IMR-90 (cell line): ENCODE measurements around the gene HOXB7. TPM values are rescaled to one million over a fixed set of nuclear protein-coding genes. Genes with fewer than 3 reads are reported as not detected.

ENCODE experiments used
- ATAC-seq: fragments of 200-7000 bp; cut with Tn5 transposase; 2 replicates; pipeline ENCODE4 v1.9.1; 2020; ENCODE audit warnings: low read depth, mild to moderate bottlenecking, moderate library complexity
- BruUV-seq: library from RNA; stranded (reverse); fragments of 400-500 nt; replicated peaks from 2 replicates; lab custom pipeline; 2021; lab: Mats Ljungman, UMichigan
- CTCF ChIA-PET: fragments of 300-600 bp; formaldehyde crosslinking; extraction: SDS; loops from one replicate; lab custom pipeline; 2021; ENCODE audit warnings: antibody characterized with exemption; lab: Yijun Ruan, JAX
- POLR2A ChIA-PET: fragments of 300-600 bp; sonication (Branson Sonifier 250); formaldehyde crosslinking; loops from one replicate; lab custom pipeline; 2022; ENCODE audit warnings: antibody characterized with exemption; ENCODE audit not compliant: unreplicated experiment; lab: Charles Lee
- DNase-seq: peaks from one replicate; pipeline ENCODE4 v3.0.0; 2013
- H2AFZ ChIP-seq: replicated peaks from 2 replicates; pipeline ENCODE3; 2013; ENCODE audit warnings: low read length, mild to moderate bottlenecking; ENCODE audit not compliant: poor library complexity
- H2AK5ac ChIP-seq: 2 replicates; pipeline ENCODE4 v1.6.1; 2013; ENCODE audit warnings: low read depth, low read length, inconsistent platforms
- H2AK9ac ChIP-seq: replicated peaks from 2 replicates; pipeline ENCODE3; 2013; ENCODE audit warnings: mild to moderate bottlenecking, low read depth, low read length, moderate library complexity; ENCODE audit not compliant: poor library complexity
- H2BK120ac ChIP-seq: 2 replicates; pipeline ENCODE4 v1.6.1; 2013; ENCODE audit warnings: low read depth, low read length, inconsistent platforms
- H2BK15ac ChIP-seq: 3 replicates; pipeline ENCODE4 v1.6.1; 2013; ENCODE audit warnings: low read depth, low read length, inconsistent platforms
- H2BK20ac ChIP-seq: 2 replicates; pipeline ENCODE4 v1.6.1; 2013; ENCODE audit warnings: low read depth, mild to moderate bottlenecking, inconsistent platforms, low read length, moderate library complexity
- H2BK5ac ChIP-seq: 2 replicates; pipeline ENCODE4 v1.6.1; 2013; ENCODE audit warnings: mild to moderate bottlenecking, low read depth, low read length, inconsistent platforms; ENCODE audit not compliant: poor library complexity, severe bottlenecking
- H3K14ac ChIP-seq: replicated peaks from 2 replicates; pipeline ENCODE4 v1.6.1; 2013; ENCODE audit warnings: low read depth, low read length, inconsistent platforms
- H3K18ac ChIP-seq: 2 replicates; pipeline ENCODE4 v1.6.1; 2013; ENCODE audit warnings: low read depth, low read length, control low read depth
- H3K23ac ChIP-seq: 2 replicates; pipeline ENCODE4 v1.6.1; 2013; ENCODE audit warnings: low read depth, low read length, inconsistent platforms
- H3K27ac ChIP-seq: 2 replicates; pipeline ENCODE4 v1.5.1; 2013; ENCODE audit warnings: mild to moderate bottlenecking, control low read depth, low read length; ENCODE audit not compliant: insufficient read depth
- H3K27me3 ChIP-seq: 2 replicates; pipeline ENCODE4 v1.6.1; 2013; ENCODE audit warnings: low read length; ENCODE audit not compliant: control insufficient read depth, insufficient read depth
- H3K36me3 ChIP-seq: 2 replicates; pipeline ENCODE4 v1.6.1; 2013; ENCODE audit warnings: low read length, mixed read lengths; ENCODE audit not compliant: control insufficient read depth, insufficient read depth
- H3K4ac ChIP-seq: 2 replicates; pipeline ENCODE4 v1.6.1; 2013; ENCODE audit warnings: low read depth, low read length, inconsistent platforms
- H3K4me1 ChIP-seq: 2 replicates; pipeline ENCODE4 v1.6.1; 2013; ENCODE audit warnings: low read length, mixed read lengths; ENCODE audit not compliant: control insufficient read depth, insufficient read depth
- H3K4me2 ChIP-seq: 2 replicates; pipeline ENCODE4 v1.6.1; 2013; ENCODE audit warnings: low read depth, mild to moderate bottlenecking, control low read depth, low read length, moderate library complexity
- H3K4me3 ChIP-seq: 2 replicates; pipeline ENCODE4 v1.5.1; 2013; ENCODE audit warnings: low read depth, mild to moderate bottlenecking, control low read depth, low read length, moderate library complexity; ENCODE audit not compliant: insufficient read depth
- H3K56ac ChIP-seq: 2 replicates; pipeline ENCODE4 v1.6.1; 2013; ENCODE audit warnings: low read length, inconsistent platforms; ENCODE audit not compliant: insufficient read depth; ENCODE audit errors: extremely low read depth
- H3K79me1 ChIP-seq, 2 experiments: 2 replicates each; pipeline ENCODE4 v1.6.1; 2013; ENCODE audit warnings: low read length in 2 of 2, inconsistent platforms in 1 of 2, low read depth in 1 of 2
- H3K9ac ChIP-seq: 2 replicates; pipeline ENCODE4 v1.6.1; 2013; ENCODE audit warnings: low read depth, low read length, control low read depth
- H3K9me1 ChIP-seq: 2 replicates; pipeline ENCODE4 v1.6.1; 2013; ENCODE audit warnings: low read length, inconsistent platforms; ENCODE audit not compliant: insufficient read depth
- H3K9me3 ChIP-seq: 2 replicates; pipeline ENCODE4 v1.6.1; 2013; ENCODE audit warnings: low read length; ENCODE audit not compliant: control insufficient read depth, insufficient read depth
- H4K20me1 ChIP-seq: 2 replicates; pipeline ENCODE4 v1.6.1; 2013; ENCODE audit warnings: low read length, inconsistent platforms; ENCODE audit not compliant: insufficient read depth
- H4K5ac ChIP-seq: 2 replicates; pipeline ENCODE4 v1.6.1; 2013; ENCODE audit warnings: mild to moderate bottlenecking, low read depth, low read length, control low read depth
- H4K8ac ChIP-seq, 2 experiments: 2 replicates each; pipeline ENCODE4 v1.6.1; 2013; ENCODE audit warnings: low read depth in 2 of 2, low read length in 2 of 2, control low read depth in 1 of 2, inconsistent platforms in 1 of 2
- H4K91ac ChIP-seq: 2 replicates; pipeline ENCODE4 v1.6.1; 2013; ENCODE audit warnings: low read depth, low read length, inconsistent platforms; ENCODE audit not compliant: insufficient read depth
- BHLHE40 ChIP-seq: fragments of 150-350 bp; IDR thresholded peaks from 2 replicates; pipeline ENCODE4 v1.6.1; 2016; ENCODE audit warnings: mild to moderate bottlenecking, low read depth, low read length
- CEBPB ChIP-seq: IDR thresholded peaks from 2 replicates; pipeline ENCODE4 v1.6.1; 2012; ENCODE audit warnings: low read depth, low read length, improper control_type of control experiment
- CHD1 ChIP-seq: IDR thresholded peaks from 2 replicates; pipeline ENCODE4 v1.6.1; 2012; ENCODE audit warnings: low read depth, low read length, improper control_type of control experiment
- CTCF ChIP-seq: conservative IDR thresholded peaks from 2 replicates; pipeline ENCODE4 v1.5.1; 2012; ENCODE audit warnings: mild to moderate bottlenecking, low read depth, low read length, improper control_type of control experiment
- ELK1 ChIP-seq: fragments of 150-350 bp; IDR thresholded peaks from 2 replicates; pipeline ENCODE4 v1.6.1; 2016; ENCODE audit warnings: low read depth, mild to moderate bottlenecking, low read length, moderate library complexity, borderline replicate concordance
- FOS ChIP-seq: fragments of 150-350 bp; IDR thresholded peaks from 2 replicates; pipeline ENCODE4 v1.6.1; 2016; ENCODE audit warnings: low read depth, low read length
- MAFK ChIP-seq: IDR thresholded peaks from 2 replicates; pipeline ENCODE4 v1.6.1; 2012; ENCODE audit warnings: low read depth, low read length, improper control_type of control experiment
- MAZ ChIP-seq: IDR thresholded peaks from 2 replicates; pipeline ENCODE4 v1.6.1; 2012; ENCODE audit warnings: low read depth, mild to moderate bottlenecking, low read length, improper control_type of control experiment, moderate library complexity, borderline replicate concordance
- MXI1 ChIP-seq: IDR thresholded peaks from 2 replicates; pipeline ENCODE4 v1.6.1; 2012; ENCODE audit warnings: low read depth, mild to moderate bottlenecking, low read length, moderate library complexity, borderline replicate concordance
- NFE2L2 ChIP-seq: fragments of 150-350 bp; IDR thresholded peaks from 2 replicates; pipeline ENCODE4 v1.6.1; 2016; ENCODE audit warnings: low read depth, mild to moderate bottlenecking, low read length
- POLR2A ChIP-seq: IDR thresholded peaks from 2 replicates; pipeline ENCODE4 v1.6.1; 2012; ENCODE audit warnings: mild to moderate bottlenecking, low read depth, low read length
- RAD21 ChIP-seq: IDR thresholded peaks from 2 replicates; pipeline ENCODE4 v1.6.1; 2012; ENCODE audit warnings: low read length, improper control_type of control experiment
- RCOR1 ChIP-seq: IDR thresholded peaks from 2 replicates; pipeline ENCODE4 v1.6.1; 2012; ENCODE audit warnings: mild to moderate bottlenecking, low read length, improper control_type of control experiment; ENCODE audit not compliant: insufficient replicate concordance
- RFX5 ChIP-seq: IDR thresholded peaks from 2 replicates; pipeline ENCODE4 v1.8.0; 2012; ENCODE audit warnings: low read depth, mild to moderate bottlenecking, low read length, moderate library complexity
- SMC3 ChIP-seq: fragments of 150-350 bp; IDR thresholded peaks from 2 replicates; pipeline ENCODE4 v1.6.1; 2016; ENCODE audit warnings: low read depth, mild to moderate bottlenecking, antibody characterized with exemption, low read length, moderate library complexity
- USF2 ChIP-seq: fragments of 150-350 bp; IDR thresholded peaks from 2 replicates; pipeline ENCODE4 v1.6.1; 2017; ENCODE audit warnings: mild to moderate bottlenecking, antibody characterized with exemption, low read length, low read depth
- WGBS, 2 experiments: methylation state at CpG; one replicate each; pipeline versions ENCODE4 v1.1.5 to v1.1.7; 2013; ENCODE audit warnings: missing lambda C conversion rate in 2 of 2; ENCODE audit not compliant: insufficient read length in 1 of 2; ENCODE audit errors: extremely low coverage in 2 of 2; 5-methylcytosine and 5-hydroxymethylcytosine counted together
- dilution Hi-C: fragments of 300-500 bp; cut with HindIII; formaldehyde crosslinking; loops from one replicate; pipeline ENCODE4 v1.14.3; 2018; ENCODE audit warnings: low sequenced_read_pairs; ENCODE audit not compliant: unreplicated experiment
- in situ Hi-C: fragments of 300-500 bp; cut with MboI; formaldehyde crosslinking; loops from 3 replicates; pipeline ENCODE4 v1.14.3; 2019; ENCODE audit warnings: low sequenced_read_pairs, inconsistent platforms, mixed read lengths
- intact Hi-C: fragments of 100-400 bp; cut with micrococcal nuclease; formaldehyde crosslinking; loops from 2 replicates; pipeline ENCODE4 v1.10.0; 2022
- polyA plus RNA-seq, 3 experiments: library from polyadenylated mRNA; depleted of rRNA; stranded (reverse); fragments of >200 nt; gene quantifications; 2 replicates each; pipeline ENCODE4 v1.2.3, GENCODE V29; 2012; ENCODE audit warnings: low replicate concordance in 1 of 3
- total RNA-seq: library from RNA; depleted of rRNA; stranded (reverse); fragments of >200 nt; gene quantifications from 2 replicates; pipeline ENCODE4 v1.2.3, GENCODE V29; 2012

Gene HOXB7
- total and polyA plus RNA-seq, 2 of the 4 experiments (the other 2 are of a cell fraction), result 1.8 to 6.7 TPM

- H3K79me1 ChIP-seq, result peaks cover 9 to 40% of the 10 kb centered on the region in 2 experiments; a peak in 3 of 4 replicates
- dilution Hi-C loops, result no loop called here
- no peak overlapping the region for H2BK20ac ChIP-seq
- ATAC-seq, result no peak
- H3K18ac ChIP-seq, result no peak overlapping the region
- H3K36me3 ChIP-seq, result peaks cover 7% of the 10 kb centered on the region
- no peaks in the 10 kb centered on the region for H3K27me3 ChIP-seq
- no peak overlapping the region for H3K4me3 ChIP-seq
- DNase-seq, result no peak
- no peaks in the 10 kb centered on the region for H3K9me3 ChIP-seq
- H3K4me2 ChIP-seq, result no peak overlapping the region; the same call in 1 of the 2 replicates
- H3K4ac ChIP-seq, result no peak overlapping the region
- TF ChIP-seq RFX5 (no peak), RCOR1 (no peak), BHLHE40 (no peak), MAFK (no peak), ELK1 (no peak), FOS (no peak), SMC3 (no peak), CHD1 (no peak), NFE2L2 (no peak), CEBPB (no peak), RAD21 (no peak), POLR2A (no peak), MXI1 (no peak), CTCF (no peak), MAZ (no peak), USF2 (no peak)
- no CpG with 5 or more reads among the region's 1 CpG for WGBS, 2 experiments
- H4K8ac ChIP-seq, result no peak overlapping the region
- no peaks in the 10 kb centered on the region for H4K20me1 ChIP-seq
- no peak overlapping the region for H2BK5ac ChIP-seq
- no peak overlapping the region for H3K9ac ChIP-seq
- no peak overlapping the region for H3K14ac ChIP-seq
- no peak overlapping the region for H2AK9ac ChIP-seq
- intact Hi-C loops, result no loop called here
- H2BK15ac ChIP-seq, result no peak overlapping the region
- CTCF ChIA-PET, result interaction anchor here (0.6 to 1.6 kb wide), 2 partner anchors 10 to 205 kb away, joined by 3 read pairs; no protein-coding TSS in a partner anchor
- BruUV-seq, result no TSS peak
- in situ Hi-C loops, result no loop called here
- H4K91ac ChIP-seq, result no peak overlapping the region
- POLR2A ChIA-PET, result interaction anchor here (1.0 kb wide), 1 partner anchor 21 kb away, joined by 4 read pairs; no protein-coding TSS in a partner anchor
- no peak overlapping the region for H3K27ac ChIP-seq
- no peak overlapping the region for H3K56ac ChIP-seq
- peaks cover 14% of the 10 kb centered on the region for H3K4me1 ChIP-seq
- H4K5ac ChIP-seq, result no peak overlapping the region
- no peak overlapping the region for H2BK120ac ChIP-seq
- H3K23ac ChIP-seq, result peak overlapping the region; percentile 11; the same call in 1 of the 2 replicates
- H2AK5ac ChIP-seq, result no peak overlapping the region
- H3K9me1 ChIP-seq, result 0 out of 2 replicates have a peak, but pooled peaks cover 3% of the 10 kb centered on the region
- H2AFZ ChIP-seq, result no peak overlapping the region
Observed at GRCh38 chr17:48608494-48608834, 2.4 kb downstream of the HOXB7 start.
